Measurements from ENCODE around the gene STPG4. TPM values are rescaled to one million over a fixed set of nuclear protein-coding genes. Genes with fewer than 3 reads are reported as not detected.

STPG4 gene
- total RNA-seq, 2 experiments from 2014 or later, result 0.19 to 0.74 TPM

DNA sequence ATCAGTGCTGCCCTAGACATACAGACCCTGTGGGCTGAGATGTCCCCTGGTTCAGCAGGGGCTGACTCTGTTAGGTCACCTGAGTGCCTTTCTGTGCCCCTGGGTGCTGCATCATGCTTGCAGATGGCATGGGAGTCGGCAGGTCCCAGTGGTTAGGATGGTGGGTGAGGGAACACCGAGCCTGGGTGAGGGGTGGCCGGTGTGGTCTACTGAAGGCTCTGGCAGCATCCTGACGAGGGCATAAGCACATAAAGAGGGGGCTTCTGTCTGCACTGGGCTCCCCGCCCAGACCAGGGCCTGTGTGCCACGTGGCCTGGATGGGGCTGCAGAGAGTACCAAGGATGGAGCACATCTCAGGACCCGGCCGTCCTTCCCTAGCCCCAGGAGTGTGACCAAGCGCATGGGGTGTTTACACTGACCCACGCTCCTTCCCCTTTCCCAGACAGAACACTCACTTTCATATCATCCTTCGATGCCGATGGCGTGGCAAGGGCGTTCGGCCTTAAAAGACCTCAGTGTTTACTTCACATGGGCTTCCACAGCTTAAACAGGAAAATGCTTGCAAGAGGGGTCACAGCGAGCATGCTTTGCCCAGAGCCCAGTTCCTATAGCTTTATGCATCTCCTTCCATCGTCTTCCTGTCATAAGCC is 115.1 kb downstream of the STPG4 start:
- H3K27me3 Mint-ChIP-seq, result no peaks in the 10 kb centered on the region
- H3K27ac Mint-ChIP-seq, result peak overlapping the region; percentile 82
- H3K9me3 Mint-ChIP-seq, result no peaks in the 10 kb centered on the region
- POLR2A ChIA-PET, result interaction anchor here (1.2 kb wide), 1 partner anchor 31 kb away, joined by 3 read pairs; no protein-coding TSS in a partner anchor
- H3K4me3 Mint-ChIP-seq, result no peak overlapping the region
- peaks cover 12% of the 10 kb centered on the region for H3K36me3 Mint-ChIP-seq
- peaks cover 23% of the 10 kb centered on the region for H3K4me1 Mint-ChIP-seq
- DNase-seq (no peak), ATAC-seq (ENCODE audit: low read depth) (no peak)

DNA sequence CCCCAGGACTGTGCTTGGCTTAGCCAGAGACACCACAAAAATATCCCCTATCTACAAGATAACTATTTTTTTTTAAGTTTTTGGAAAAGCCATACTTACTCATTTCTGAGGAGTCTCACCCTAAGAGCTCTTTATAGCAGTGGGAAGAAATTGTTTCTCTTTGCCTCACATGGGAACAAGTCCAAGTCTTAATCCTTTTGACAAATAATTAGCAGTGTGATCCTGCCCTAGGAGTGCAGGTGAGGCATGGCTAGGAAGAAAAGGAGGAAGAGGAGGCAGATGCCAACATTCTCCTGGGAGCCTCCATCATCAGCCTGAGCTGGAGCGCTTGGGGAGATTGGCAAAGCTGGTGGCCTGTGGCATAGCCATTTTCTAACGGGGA is 115.6 kb downstream of the STPG4 start:
- POLR2A ChIA-PET, result interaction anchor here (1.2 to 1.3 kb wide), 2 partner anchors 29 to 32 kb away, joined by 3 to 4 read pairs; no protein-coding TSS in a partner anchor
- Mint-ChIP-seq H3K4me3 (peak overlapping the region; percentile 62), H3K9me3 (no peaks in the 10 kb centered on the region), H3K27ac (peak overlapping the region; percentile 82), H3K36me3 (peaks cover 10% of the 10 kb centered on the region), H3K4me1 (peaks cover 23% of the 10 kb centered on the region), H3K27me3 (no peaks in the 10 kb centered on the region)
- DNase-seq (no peak), ATAC-seq (ENCODE audit: low read depth) (no peak)

DNA sequence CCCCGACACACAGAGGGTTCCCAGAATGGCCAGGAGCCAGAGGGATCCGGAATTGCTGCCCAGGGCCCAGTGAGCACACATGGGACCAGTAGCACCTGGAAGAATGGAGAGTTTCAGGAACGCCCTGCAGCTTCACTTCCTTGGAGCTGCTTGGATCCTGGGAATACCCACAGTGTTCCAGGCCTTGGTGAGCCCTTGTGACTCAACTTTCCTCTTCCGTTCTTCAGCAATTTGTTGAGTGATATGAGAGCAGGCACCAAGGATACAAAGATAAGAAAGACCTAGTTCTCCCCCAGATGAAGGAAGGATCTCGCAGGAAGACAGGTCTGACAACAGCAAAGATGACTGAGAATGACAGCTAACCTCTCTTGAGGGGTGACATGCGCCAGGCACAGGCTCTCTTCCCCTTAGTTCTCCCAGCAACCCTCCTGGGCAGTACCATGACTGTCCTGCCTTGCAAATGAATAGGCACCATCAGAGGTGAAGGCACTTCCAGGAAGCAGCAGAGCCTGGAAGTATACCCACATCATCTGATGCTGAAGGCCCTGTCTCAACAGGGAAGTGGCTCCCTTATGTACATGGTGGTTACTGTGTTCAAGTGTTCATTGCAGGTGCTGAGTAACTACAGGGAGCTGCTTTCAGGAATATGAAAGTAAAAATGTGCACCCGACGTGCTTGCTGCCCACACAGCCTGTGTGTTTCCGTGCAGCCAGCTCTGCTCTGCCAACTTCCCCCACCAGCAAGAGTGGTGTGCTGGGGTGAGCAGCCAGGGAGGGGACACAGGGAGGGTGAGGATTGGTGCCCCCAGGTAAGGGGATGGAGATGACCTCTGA is 116.2 kb downstream of the STPG4 start:
- Mint-ChIP-seq H3K27me3 (no peaks in the 10 kb centered on the region), H3K36me3 (peaks cover 7% of the 10 kb centered on the region), H3K9me3 (no peaks in the 10 kb centered on the region), H3K4me3 (peak overlapping the region; percentile 62), H3K27ac (peak overlapping the region; percentile 82), H3K4me1 (peaks cover 23% of the 10 kb centered on the region)
- ATAC-seq (ENCODE audit: low read depth) (peak; percentile 87), DNase-seq (peak; percentile 48)
- POLR2A ChIA-PET, result interaction anchor here (0.9 to 1.3 kb wide), 3 partner anchors 12 to 33 kb away, joined by 3 to 4 read pairs (median 3); no protein-coding TSS in a partner anchor

DNA sequence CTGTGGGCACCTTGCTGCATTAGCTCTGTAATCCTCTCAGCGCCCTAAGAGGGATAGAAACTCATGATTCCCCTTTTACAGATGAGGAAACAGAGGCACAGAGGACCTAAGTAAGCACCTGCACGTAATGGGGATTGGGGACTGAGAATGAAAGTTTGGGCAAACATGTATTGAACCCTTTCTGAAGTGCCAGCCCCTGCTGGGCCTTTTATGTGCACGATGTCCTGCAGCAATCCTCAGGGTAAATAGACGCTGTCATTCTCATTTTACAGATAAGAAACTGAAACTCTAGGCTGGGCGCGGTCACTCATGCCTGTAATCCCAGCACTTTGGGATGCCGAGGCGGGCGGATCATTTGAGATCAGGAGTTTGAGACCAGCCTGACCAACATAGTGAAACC is 117.4 kb downstream of the STPG4 start:
- Mint-ChIP-seq H3K36me3 (peaks cover 9% of the 10 kb centered on the region), H3K27ac (no peak overlapping the region), H3K4me1 (peaks cover 22% of the 10 kb centered on the region), H3K4me3 (no peak overlapping the region), H3K27me3 (no peaks in the 10 kb centered on the region), H3K9me3 (no peaks in the 10 kb centered on the region)
- no peak for DNase-seq
- POLR2A ChIA-PET, result interaction anchor here (0.8 to 0.9 kb wide), 2 partner anchors 13 to 21 kb away, joined by 3 read pairs; no protein-coding TSS in a partner anchor
- no peak for ATAC-seq (ENCODE audit: low read depth)

Other genes with a start within 250 kb of the STPG4 start
- gene MCFD2, start 239.5 kb downstream of the STPG4 start, total RNA-seq, result 10 to 100 TPM; 38.6 to 46.8 TPM
- 10 to 100 TPM; 57.1 to 59.3 TPM for gene TTC7A, start 214.1 kb downstream of the STPG4 start, total RNA-seq
- gene CALM2, start 21.2 kb upstream of the STPG4 start, total RNA-seq, result 100 to 1,000 TPM; 372 to 394 TPM
- gene EPCAM, start 214.0 kb upstream of the STPG4 start, total RNA-seq, result not detected
- gene MSH2, start 247.8 kb upstream of the STPG4 start, total RNA-seq, result 10 to 100 TPM; 43.9 to 46.8 TPM